Skin epidermis (tissue), 12 donors: Measurements from ENCODE around the gene TET1.
"Not testable (repeated sequence)": the region's sequence is repeated elsewhere in the genome, so short reads cannot be mapped to it uniquely, and the experiment has no call there.

ENCODE experiments used
- H3K27ac ChIP-seq, 21 experiments: fragments of 200-600 bp; sonication (generic) in 11 of 21; one replicate each; pipeline ENCODE4 v1.5.0; 2020; ENCODE audit warnings: mild to moderate bottlenecking in 3 of 21, inconsistent platforms in 2 of 21, moderate library complexity in 2 of 21
- H3K4me3 ChIP-seq, 7 experiments: fragments of 200-600 bp; sonication (generic) in 2 of 7; one replicate each; pipeline ENCODE4 v1.5.0; 2020; ENCODE audit warnings: inconsistent platforms in 2 of 7, mild to moderate bottlenecking in 2 of 7, moderate library complexity in 1 of 7

TET1 gene

DNA sequence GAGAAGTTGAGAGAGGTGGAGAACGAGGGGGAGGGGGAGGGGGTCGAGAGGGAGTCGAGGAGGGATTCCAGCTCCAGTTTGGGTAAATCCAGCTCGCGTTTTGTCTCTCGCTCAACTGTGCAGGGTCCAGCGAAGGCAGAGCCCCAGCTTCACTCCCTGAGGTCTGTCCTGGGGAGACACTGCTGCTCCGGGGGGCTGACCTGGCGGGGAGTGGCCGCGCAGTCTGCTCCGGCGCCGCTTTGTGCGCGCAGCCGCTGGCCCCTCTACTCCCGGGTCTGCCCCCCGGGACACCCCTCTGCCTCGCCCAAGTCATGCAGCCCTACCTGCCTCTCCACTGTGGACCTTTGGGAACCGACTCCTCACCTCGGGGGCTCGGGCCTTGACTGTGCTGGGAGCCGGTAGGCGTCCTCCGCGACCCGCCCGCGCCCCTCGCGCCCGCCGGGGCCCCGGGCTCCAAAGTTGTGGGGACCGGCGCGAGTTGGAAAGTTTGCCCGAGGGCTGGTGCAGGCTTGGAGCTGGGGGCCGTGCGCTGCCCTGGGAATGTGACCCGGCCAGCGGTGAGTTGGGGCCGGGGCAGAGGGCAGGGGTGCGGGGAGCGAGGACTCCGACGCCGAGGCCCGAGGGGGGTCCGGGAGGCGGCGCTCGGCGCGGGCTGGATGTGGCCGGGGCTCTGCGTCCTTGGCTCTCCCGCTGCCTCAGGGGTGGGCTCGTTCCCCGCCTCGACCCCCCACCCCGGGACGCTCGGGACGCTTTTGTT, at the start of gene TET1:
TET1 (plus strand) TSS at position 152 of the 757 bp plus-strand sequence. CDS start 12,002 bp downstream, outside the sequence.
- Histone ChIP-seq H3K27ac (peak within 1 kb of the TSS in 12 of 21 experiments; percentile 3 to 82 (median 44)), H3K4me3 (peak within 1 kb of the TSS; percentile 47 to 71 (median 54))

DNA sequence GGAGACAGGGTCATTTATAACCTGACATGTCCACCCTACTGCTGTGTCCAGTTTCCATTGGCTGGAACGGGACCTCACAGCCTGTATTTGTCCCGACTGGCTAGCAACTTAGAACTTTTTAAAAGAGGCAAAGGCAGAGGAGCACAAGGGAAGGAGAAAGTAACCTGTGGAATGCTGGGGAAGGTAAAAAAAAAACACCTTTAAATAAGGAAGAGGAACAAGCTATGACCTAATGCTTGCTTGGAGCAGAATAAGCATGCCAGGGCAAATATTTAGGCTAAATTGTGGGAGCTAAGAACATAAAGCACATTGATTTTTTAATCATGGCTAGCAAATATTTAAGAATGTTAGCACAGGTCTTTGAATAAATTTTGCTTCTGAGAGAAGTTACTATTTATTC, 43.9 kb upstream of the TET1 start:
- not testable (repeated sequence) for H3K4me3 ChIP-seq

DNA sequence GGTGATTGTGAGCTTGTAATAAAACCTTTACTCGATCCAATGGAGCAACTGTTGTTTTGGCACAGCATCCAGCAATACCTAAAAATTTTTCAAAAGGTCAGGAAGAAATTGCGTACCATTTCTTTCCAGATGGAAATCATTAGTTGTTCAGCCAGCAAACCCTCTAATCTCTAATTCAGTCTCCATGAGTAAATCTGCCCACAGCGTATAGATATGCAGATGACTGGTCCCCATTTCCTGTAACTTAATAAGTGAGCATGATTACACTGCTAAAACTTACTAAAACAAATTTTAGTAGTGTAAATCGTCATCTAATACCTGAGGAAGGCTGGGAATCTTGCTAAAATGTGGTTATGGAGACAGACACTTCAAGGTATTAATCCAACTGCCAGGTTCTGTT, 43.4 kb upstream of the TET1 start:
- Histone ChIP-seq H3K4me3 (no peak overlapping the region), H3K27ac (peak overlapping the region in 1 of 21 experiments; percentile 3)

More for the DNA sequence above, 43.9 kb upstream of the TET1 start:
- peak overlapping the region in 2 of 21 experiments; percentile 3 to 17 for H3K27ac ChIP-seq

DNA sequence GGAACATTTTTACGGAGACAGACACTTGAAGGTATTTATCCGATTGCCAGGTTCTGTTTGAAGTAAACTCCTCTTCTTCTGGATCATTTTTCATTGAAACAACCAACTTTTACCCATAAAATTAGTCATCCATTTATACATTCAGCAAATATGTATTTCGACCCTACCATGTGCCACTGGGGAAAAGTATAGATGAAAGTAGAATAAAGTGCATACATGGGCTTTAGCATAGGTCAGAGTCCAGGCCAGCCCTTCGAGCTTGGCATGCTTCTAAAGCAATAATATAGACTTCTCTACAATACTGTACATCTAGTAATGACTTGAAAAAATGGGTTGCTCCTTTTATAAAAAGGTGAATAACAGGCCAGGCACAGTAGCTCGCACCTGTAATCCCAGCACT, 42.9 kb upstream of the TET1 start:
- Histone ChIP-seq H3K27ac (peak overlapping the region in 1 of 21 experiments; percentile 3), H3K4me3 (no peak overlapping the region)

DNA sequence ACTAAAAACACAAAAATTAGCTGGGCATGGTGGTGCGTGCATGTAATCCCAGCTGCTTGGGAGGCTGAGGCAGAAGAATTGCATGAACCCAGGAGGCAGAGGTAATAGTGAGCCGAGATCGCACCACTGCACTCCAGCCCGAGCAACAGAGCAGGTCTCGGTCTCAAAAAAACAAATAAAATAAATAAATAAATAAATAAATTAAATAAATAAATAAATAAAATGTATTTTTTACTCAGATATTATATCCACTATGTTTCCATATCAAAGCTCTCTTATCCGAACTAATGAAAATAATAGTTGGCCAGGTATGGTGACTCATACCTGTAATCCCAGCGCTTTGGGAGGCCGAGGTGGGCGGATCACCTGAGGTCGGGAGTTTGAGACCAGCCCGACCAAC, 41.5 kb upstream of the TET1 start:
- H3K27ac ChIP-seq, H3K4me3 ChIP-seq: not testable (repeated sequence)

DNA sequence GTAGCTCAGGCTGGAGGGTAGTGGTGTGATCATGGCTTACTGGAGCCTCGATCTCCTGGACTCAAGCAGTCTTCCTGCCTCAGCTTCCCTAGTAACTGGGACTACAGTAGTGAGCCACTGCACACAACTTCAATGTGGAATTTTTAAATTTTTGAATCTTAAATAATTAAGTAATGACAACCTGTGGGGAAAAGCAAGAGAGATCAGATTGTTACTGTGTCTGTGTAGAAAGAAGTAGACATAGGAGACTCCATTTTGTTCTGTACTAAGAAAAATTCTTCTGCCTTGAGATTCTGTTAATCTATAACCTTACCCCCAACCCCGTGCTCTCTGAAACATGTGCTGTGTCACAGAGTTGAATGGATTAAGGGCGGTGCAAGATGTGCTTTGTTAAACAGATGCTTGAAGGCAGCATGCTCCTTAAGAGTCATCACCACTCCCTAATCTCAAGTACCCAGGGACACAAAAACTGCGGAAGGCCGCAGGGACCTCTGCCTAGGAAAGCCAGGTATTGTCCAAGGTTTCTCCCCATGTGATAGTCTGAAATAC, 34.6 kb upstream of the TET1 start:
- not testable (repeated sequence) for H3K27ac ChIP-seq, H3K4me3 ChIP-seq

DNA sequence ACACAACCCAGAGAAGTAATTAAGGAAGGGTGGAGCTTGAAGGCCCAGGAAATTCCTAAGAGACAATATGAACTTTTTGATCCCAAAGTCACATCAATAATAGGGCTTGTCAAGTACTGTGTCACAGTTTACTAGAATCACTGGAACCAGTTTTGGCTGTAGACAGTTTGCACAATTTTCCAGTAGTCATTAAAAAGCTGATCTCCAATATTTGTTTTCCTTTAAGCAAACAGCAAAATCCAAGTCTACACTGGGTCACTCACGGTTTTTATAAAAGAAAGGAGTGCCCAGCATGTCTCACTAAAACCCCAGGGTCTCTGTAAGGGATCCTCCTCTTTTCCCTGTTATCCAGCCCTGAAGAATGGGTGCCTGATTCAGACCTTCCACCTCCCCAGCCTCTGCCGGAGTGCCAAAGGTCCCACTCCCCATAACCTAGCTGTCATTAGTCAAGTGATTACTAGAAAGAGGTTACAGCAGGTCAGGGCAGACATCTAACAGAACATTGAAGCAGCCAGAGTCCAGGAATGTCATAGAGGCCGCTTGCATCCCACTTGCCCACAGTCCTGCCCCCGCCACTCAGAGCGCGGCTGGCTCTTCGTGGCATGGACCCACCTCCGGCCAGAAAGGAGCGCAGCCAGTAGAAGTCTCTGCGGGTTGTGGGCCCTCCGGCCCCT, 33.4 kb upstream of the TET1 start:
- peak overlapping the region; percentile 72 to 99 (median 91) for H3K4me3 ChIP-seq
- H3K27ac ChIP-seq, result peak overlapping the region; percentile 77 to 98 (median 91)

DNA sequence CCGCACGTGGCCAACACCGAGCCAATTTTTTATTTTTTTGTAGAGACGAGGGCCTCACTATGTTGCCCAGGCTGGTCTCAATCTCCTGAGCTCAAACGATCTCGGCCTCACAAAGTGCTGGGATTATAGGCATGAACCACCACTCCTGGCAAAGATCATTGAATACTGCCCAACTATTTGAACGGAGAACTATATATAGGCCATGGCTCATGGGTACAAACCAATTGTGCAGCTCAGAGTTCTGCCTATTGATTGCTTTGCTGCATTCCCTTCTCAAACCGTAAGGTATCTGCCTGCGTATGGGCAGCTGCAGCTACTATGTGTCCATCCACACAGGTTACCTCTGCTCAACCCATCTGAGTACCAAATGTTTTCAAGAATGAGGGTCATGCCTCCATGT, 23.2 kb upstream of the TET1 start:
- Histone ChIP-seq H3K4me3 (no peak overlapping the region), H3K27ac (no peak overlapping the region)

DNA sequence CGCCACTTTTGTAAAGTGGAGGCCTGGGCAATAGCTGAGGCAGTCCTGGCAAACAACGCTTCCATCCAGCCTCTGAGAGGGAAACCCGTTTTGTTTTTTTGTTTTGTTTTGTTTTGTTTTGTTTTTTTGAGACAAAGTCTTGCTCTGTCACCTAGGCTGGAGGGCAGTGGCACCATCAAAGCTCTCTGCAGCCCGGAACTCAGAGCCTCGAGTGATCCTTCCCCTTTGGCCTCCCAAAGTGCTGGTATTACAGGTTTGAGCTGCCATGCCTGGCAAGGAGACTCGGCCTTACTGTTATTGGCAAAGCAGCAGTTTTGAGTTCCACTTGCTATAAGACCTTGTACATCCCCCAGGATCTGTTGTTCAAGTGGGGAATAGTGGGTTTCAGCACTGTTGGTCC, 22.3 kb upstream of the TET1 start:
- H3K27ac ChIP-seq, result no peak overlapping the region
- H3K4me3 ChIP-seq, result no peak overlapping the region

DNA sequence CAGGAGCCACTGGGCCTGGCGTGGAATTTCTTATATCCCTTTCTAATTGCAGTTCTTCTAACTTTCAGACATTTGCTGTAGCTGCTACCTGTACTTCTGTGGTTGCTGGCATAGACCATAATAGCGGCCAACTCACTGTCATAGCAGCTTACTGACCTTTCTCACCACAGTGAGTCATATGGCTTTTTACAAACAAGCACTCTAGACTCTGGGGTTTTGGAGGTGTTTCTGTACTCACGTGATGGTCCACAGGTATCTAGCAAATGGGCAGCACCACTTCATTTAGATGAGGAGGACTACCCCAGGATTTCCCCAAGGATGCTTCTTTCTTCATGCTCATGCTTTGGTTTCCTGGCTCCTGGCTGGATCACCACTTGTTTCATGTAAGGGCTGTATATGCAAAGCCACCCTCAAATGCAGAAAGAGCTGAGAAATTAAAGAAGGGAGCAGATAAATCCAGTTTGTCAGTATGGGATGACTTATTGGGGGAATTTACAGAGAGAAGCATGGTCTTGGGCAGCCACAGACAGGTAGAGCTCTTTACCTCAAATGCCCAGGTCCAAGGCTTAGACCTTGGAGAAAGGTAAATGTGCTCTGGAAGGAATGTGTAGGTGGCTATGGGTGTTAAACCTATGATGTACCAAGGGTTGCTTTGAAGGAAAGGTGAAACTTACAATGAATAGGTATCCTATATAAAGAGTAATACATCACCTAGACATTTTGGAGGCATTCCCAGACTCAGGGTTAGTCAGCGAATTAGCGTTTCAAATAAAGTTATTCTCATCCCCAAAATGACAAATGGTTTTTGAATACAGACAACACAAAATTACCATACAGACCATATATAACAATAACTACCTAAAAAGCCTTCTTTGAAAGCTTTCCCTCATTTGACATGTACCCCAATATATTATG, 16.9 kb upstream of the TET1 start:
- H3K4me3 ChIP-seq, result no peak overlapping the region
- H3K27ac ChIP-seq, result no peak overlapping the region

DNA sequence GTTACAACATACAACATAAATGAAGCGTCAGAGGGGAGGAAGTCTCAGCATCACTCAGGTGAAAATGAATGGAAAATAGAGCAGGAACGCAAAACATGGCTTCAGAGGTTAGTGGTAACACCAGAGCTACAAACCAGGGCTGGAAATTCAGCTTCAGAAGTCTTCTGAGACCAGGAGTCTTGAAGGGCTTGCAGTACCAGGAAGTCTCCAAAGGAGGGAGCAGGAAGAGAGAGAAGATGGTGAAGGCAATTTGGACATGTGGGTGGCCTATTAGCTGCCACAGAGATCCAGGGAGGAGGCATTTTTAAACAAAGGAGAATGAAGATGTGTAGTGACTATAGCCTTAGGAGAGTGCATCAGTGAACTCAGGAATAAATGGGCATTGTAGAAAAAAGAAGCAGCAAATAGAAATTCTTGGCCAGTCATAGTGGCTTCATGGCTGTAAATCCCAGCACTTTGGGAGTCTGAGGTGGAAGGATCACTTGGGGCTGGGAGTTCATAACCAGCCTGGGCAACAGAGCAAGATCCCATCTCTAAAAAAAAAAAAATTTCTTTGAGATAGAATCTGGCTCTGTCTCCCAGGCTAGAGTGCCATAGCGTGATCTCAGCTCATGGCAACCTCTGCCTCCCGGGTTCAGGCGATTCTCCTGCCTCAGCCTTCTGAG, 9.3 kb upstream of the TET1 start:
- H3K27ac ChIP-seq, result no peak overlapping the region
- H3K4me3 ChIP-seq, result no peak overlapping the region

DNA sequence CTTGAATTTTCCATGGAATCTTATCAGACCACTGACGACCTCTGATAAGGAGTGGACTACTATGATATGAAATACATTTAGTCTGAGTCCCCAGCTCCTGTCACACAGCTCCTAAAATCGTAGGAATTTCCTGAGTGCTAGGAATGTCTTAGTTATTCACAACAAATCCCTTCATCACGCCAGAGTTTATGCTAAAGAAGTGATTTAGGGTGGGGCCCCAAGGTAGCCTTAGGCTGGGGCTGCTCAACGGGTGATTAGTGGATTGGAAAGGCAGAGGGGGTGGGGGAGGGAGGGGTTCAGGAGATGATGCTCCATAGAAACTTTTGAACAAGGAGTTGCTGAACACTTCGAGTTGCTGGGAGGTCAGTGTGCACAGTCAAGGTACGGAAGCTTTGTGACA, 7.0 kb upstream of the TET1 start:
- Histone ChIP-seq H3K27ac (no peak overlapping the region), H3K4me3 (no peak overlapping the region)

DNA sequence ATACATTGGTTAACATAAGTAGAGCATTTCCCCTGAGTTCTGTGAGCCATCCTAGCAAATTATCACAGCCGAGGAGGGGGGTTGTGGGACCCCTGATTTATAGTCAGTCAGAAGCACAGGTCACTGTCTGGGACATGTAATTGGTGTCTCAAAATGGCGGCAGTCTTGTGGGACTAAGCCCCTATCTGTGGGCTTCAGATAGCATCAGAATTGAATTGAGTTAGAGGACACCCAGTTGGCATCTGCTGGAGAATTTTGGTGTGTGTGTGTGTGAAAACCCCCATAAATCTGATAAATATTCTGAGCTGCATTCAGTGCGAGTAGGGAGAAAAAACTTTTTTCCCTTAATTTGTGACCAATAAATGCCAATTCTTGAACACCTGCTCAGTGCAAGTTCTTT, 6.5 kb upstream of the TET1 start:
- H3K27ac ChIP-seq, result no peak overlapping the region

DNA sequence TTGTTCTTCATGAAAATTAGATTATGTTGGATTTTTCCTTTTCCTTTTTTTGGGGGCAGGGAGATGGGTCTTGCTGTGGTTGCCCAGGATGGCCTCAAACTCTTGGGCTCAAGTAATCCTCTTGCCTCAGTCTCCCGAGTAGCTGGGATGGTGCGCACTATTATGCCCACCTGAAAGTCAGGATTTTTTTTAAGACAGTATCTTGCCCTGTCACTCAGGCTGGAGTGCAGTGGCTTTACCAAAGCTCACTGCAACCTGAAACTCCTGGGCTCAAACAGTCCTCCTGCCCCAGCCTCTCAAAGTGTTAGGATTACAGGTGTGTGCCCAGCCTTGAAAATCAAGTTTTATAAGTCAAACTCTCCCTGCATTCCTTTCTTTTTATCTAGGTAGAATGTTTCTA, 1.7 kb upstream of the TET1 start:
- H3K27ac ChIP-seq, result no peak overlapping the region
- no peak overlapping the region for H3K4me3 ChIP-seq

More for the DNA sequence above, 6.5 kb upstream of the TET1 start:
- H3K4me3 ChIP-seq, result no peak overlapping the region

DNA sequence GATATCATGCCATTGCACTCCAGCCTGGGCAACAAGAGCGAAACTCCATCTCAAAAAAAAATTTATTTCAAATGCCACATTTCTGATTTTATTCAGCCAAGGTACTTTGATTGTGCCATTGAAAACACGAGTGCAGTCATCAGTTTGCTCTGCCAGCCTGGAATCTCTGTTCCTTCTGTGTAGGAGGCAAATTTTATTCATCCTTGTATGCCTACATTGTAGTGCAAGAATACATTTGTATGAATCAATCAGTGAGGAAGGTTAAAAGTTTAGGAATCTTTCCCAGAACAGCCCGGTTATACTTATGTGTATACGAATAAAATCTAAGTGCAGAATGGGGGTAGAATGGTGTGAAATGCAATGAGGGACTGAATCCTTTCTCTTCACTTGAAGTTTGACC, 886 bp upstream of the TET1 start:
- Histone ChIP-seq H3K27ac (no peak overlapping the region), H3K4me3 (no peak overlapping the region)

DNA sequence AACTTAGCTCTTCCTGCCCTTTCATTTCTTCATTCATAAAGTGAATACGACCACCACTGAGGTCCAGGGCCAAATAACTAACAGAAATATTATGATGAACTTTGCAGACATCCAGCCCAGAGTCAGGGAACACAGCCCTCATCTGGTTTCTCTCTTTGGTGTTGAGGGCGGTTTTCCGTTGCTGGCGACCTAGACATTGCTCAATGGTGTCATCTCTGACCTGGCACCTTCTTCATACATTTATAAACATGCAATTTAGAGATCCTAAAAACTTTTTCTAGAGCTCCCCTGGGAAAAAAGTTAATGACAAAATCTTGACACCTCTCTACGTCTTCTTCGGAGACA, 324 bp upstream of the TET1 start:
- Histone ChIP-seq H3K27ac (peak overlapping the region in 4 of 21 experiments; percentile 6 to 82 (median 74)), H3K4me3 (peak overlapping the region; percentile 47 to 71 (median 54))

DNA sequence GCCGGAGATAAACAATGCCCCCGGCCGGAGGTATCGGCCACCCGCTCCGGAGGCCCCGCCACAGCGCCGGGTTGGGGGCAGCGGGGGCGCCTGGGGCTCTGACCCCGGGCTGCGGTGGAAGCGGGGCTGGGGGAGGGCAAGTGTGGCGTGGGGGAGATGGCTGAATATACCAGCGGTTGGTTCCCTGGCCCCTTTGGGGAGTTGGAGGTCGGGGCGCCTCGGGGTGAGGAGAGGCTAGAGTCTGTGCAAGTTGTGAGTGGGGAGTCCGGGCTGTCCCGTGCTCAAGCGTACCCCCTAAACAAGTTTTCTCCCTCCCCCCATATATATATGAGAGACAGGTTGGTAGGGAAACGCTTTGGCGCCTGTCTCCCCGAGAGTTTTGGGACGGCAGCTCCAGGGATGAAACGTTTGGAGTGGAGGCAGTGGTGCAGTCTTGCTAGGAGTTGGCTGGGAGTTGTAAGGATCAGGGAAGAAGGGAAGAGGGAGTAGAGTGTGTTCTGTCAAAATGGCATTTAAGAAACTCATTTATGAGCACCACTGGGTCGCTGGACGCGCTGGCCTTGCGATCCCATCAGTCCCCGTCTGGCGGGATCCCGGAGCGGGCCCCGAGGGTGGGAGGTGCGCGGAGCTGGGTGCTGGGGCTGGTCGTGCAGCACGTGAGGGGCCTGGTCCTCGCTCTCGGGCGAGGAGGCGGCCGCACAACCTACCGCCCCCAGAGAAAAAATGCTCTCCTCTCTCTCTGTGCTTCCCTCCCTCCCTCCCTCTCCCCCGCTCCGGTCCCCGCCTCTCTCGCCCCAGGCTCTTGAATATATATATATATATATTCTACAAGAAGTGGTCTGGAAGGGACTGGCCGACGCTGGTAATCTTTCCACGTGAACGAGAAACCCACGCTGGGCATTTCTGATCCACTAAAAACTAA, 1.1 kb downstream of the TET1 start:
- Histone ChIP-seq H3K4me3 (peak overlapping the region; percentile 47 to 71 (median 54)), H3K27ac (peak overlapping the region in 10 of 21 experiments; percentile 3 to 82 (median 38))

DNA sequence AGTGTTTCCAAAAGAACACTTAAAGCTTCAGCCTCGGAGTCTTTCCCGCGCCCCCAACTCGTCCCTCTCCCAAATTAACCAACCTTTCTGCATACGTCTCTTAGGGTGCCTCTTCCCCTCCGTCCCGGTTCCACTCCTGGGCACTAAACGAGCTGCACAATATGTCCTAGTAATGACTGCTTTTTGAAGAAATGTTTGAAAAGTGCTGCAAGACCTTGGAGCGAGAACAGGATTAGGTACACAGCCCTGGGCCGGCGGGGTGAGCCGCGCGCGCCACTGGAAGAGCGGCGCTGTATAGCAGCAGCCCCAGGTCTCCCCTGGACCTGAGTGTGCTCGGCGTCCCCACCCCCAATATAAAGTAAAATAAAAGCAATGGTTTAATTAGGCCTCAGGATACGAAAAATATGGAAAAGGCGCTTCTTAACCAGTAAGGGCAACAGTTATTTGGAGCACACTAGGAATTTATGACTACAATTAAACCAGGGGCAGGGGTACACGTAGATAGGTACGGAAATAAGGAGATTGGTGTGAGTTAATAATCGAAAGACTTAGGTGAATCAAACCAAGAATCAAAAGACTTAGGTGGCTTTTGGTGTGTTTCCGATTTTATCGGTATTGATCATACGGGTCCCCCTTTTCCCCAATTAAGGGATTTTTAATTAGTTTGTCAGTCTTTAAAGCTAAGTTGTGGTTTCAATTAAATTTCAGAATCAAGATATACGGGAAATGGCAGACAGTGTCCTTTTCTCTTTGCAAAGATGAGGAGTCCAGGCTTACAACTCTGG, 1.9 kb downstream of the TET1 start:
- H3K4me3 ChIP-seq, result peak overlapping the region; percentile 47 to 71 (median 54)
- peak overlapping the region in 1 of 21 experiments; percentile 73 for H3K27ac ChIP-seq
